Endodermal cell (in vitro differentiated cells): ENCODE measurements around the gene RPP25. TPM values are rescaled to one million over a fixed set of nuclear protein-coding genes. Genes with fewer than 3 reads are reported as not detected.
A peak's percentile ranks its signal among the peaks of the same experiment; 100 is the strongest.

Source experiments
- DNase-seq: peaks from one replicate; pipeline ENCODE4 v3.0.0-alpha.2; 2017
- H3K27ac ChIP-seq: 2 replicates; pipeline ENCODE4 v1.5.1; 2013; ENCODE audit warnings: mild to moderate bottlenecking, low read depth, low read length, moderate library complexity
- H3K27me3 ChIP-seq: 2 replicates; pipeline ENCODE4 v1.6.1; 2013; ENCODE audit warnings: mild to moderate bottlenecking, low read length, moderate library complexity; ENCODE audit not compliant: insufficient read depth, control insufficient read depth, poor library complexity, severe bottlenecking
- H3K36me3 ChIP-seq: 2 replicates; pipeline ENCODE4 v1.7.0; 2013; ENCODE audit warnings: mild to moderate bottlenecking, low read length, moderate library complexity; ENCODE audit not compliant: control insufficient read depth, insufficient read depth
- H3K4me1 ChIP-seq: one replicate; pipeline ENCODE4 v1.7.0; 2013; ENCODE audit warnings: low read length; ENCODE audit not compliant: control insufficient read depth, insufficient read depth
- H3K4me3 ChIP-seq: 2 replicates; pipeline ENCODE4 v1.5.1; 2013; ENCODE audit warnings: mild to moderate bottlenecking, low read length, moderate library complexity
- H3K9ac ChIP-seq: 2 replicates; pipeline ENCODE4 v1.6.1; 2013; ENCODE audit warnings: mild to moderate bottlenecking, low read length, moderate library complexity; ENCODE audit not compliant: poor library complexity, severe bottlenecking; ENCODE audit errors: extremely low read depth
- H3K9me3 ChIP-seq: 2 replicates; pipeline ENCODE4 v1.6.1; 2013; ENCODE audit warnings: mild to moderate bottlenecking, low read length, moderate library complexity; ENCODE audit not compliant: control insufficient read depth
- H3K27ac Mint-ChIP-seq: 2 replicates; pipeline ENCODE4 v1.8.0; 2020; ENCODE audit warnings: mixed read lengths
- H3K27me3 Mint-ChIP-seq: 2 replicates; pipeline ENCODE4 v1.8.0; 2021; ENCODE audit warnings: mild to moderate bottlenecking, mixed read lengths; ENCODE audit not compliant: insufficient read depth
- H3K36me3 Mint-ChIP-seq: 2 replicates; pipeline ENCODE4 v1.8.0; 2020; ENCODE audit warnings: low read depth, mixed read lengths
- H3K4me1 Mint-ChIP-seq: 2 replicates; pipeline ENCODE4 v1.8.0; 2020; ENCODE audit warnings: mixed read lengths
- H3K4me3 Mint-ChIP-seq: 2 replicates; pipeline ENCODE4 v1.8.0; 2020; ENCODE audit warnings: mild to moderate bottlenecking, moderate library complexity, mixed read lengths
- H3K9me3 Mint-ChIP-seq: 2 replicates; pipeline ENCODE4 v1.8.0; 2020; ENCODE audit warnings: mild to moderate bottlenecking, mixed read lengths
- CTCF ChIP-seq: fragments of 200-600 bp; sonication (generic); conservative IDR thresholded peaks from 2 replicates; pipeline ENCODE4 v1.5.0; 2021; ENCODE audit warnings: antibody characterized with exemption, mild to moderate bottlenecking
- WGBS, 2 experiments: methylation state at CpG; one replicate each; pipeline versions ENCODE4 v1.1.5 to v1.1.7; 2013; ENCODE audit warnings: missing lambda C conversion rate in 2 of 2, mixed read lengths in 1 of 2; ENCODE audit not compliant: insufficient coverage in 1 of 2, insufficient read length in 1 of 2; 5-methylcytosine and 5-hydroxymethylcytosine counted together
- total RNA-seq, 2 donors: library from RNA; stranded (reverse); fragmentation: NEBNext Ultra II Directional in 1 of 2; extraction: Animal tissue kit (Norgen Biotek cat#: 25700) in 1 of 2; gene quantifications; 2 replicates in 1 of 2; 3 replicates in 1 of 2; pipeline ENCODE4 v1.2.1, GENCODE V29; 2021

The RPP25 gene
- total RNA-seq, 2 donors from 2014 or later: 4.6 to 9.9 TPM

- peaks cover 24% of the 10 kb centered on the region for H3K27me3 Mint-ChIP-seq
- peaks cover 8% of the 10 kb centered on the region for H3K4me1 Mint-ChIP-seq
- peak overlapping the region; percentile 61 for H3K4me3 Mint-ChIP-seq
- DNase-seq: peak; percentile 78
- Histone ChIP-seq H3K27ac (no peak overlapping the region), H3K4me1 (no peaks in the 10 kb centered on the region), H3K4me3 (peak overlapping the region; percentile 78), H3K9ac (peak overlapping the region; percentile 20), H3K27me3 (peaks cover 23% of the 10 kb centered on the region), H3K36me3 (no peaks in the 10 kb centered on the region), H3K9me3 (no peaks in the 10 kb centered on the region)
- peak; percentile 39 for TF ChIP-seq CTCF
- peaks cover 7% of the 10 kb centered on the region for H3K36me3 Mint-ChIP-seq
- no peaks in the 10 kb centered on the region for H3K9me3 Mint-ChIP-seq
- no peak overlapping the region for H3K27ac Mint-ChIP-seq
- WGBS, 2 experiments: 17 to 32% methylated on average over 10 to 38 of the region's 42 CpGs
Observed at GRCh38 chr15:74995779-74996765, 39.5 kb upstream of the RPP25 start.

GRCh38 chr15:74995182-74995778 lies 38.7 kb upstream of the RPP25 start, which contains the start of gene SCAMP5:
TSS of gene SCAMP5 (plus strand) at chr15:74995563. CDS start at chr15:75011840, 16,277 bp downstream.
- Mint-ChIP-seq H3K4me3 (peak within 1 kb of the TSS; percentile 61), H3K4me1 (peaks cover 8% of the 10 kb centered on the region), H3K9me3 (no peaks in the 10 kb centered on the region), H3K27ac (no peak within 1 kb of the TSS), H3K27me3 (peaks cover 29% of the 10 kb centered on the region), H3K36me3 (peaks cover 5% of the 10 kb centered on the region)
- 0 to 2% methylated on average over 1 to 56 of the region's 58 CpGs for WGBS, 2 experiments
- TF ChIP-seq CTCF: no peak
- DNase-seq: peak; percentile 99
- peak within 1 kb of the TSS; percentile 20 for H3K9ac ChIP-seq
- H3K4me3 ChIP-seq: peak within 1 kb of the TSS; percentile 78
- H3K27me3 ChIP-seq: peaks cover 29% of the 10 kb centered on the region
- H3K36me3 ChIP-seq: no peaks in the 10 kb centered on the region
- H3K4me1 ChIP-seq: no peaks in the 10 kb centered on the region
- H3K9me3 ChIP-seq: no peaks in the 10 kb centered on the region
- no peak within 1 kb of the TSS for H3K27ac ChIP-seq

- Histone ChIP-seq H3K4me3 (no peak overlapping the region), H3K36me3 (no peaks in the 10 kb centered on the region), H3K9ac (no peak overlapping the region), H3K4me1 (no peaks in the 10 kb centered on the region), H3K27ac (no peak overlapping the region), H3K9me3 (no peaks in the 10 kb centered on the region), H3K27me3 (peaks cover 31% of the 10 kb centered on the region)
- WGBS, 2 experiments: 58 to 60% methylated on average over 5 of the region's 5 CpGs
- DNase-seq: no peak
- TF ChIP-seq CTCF: no peak
- no peak overlapping the region for H3K27ac Mint-ChIP-seq
- H3K36me3 Mint-ChIP-seq: peaks cover 5% of the 10 kb centered on the region
- no peaks in the 10 kb centered on the region for H3K9me3 Mint-ChIP-seq
- H3K27me3 Mint-ChIP-seq: peaks cover 31% of the 10 kb centered on the region
- H3K4me1 Mint-ChIP-seq: peaks cover 8% of the 10 kb centered on the region
- no peak overlapping the region for H3K4me3 Mint-ChIP-seq
Observed at GRCh38 chr15:74994685-74995084, 38.1 kb upstream of the RPP25 start.
